C4-2B (cell line): ENCODE results near the gene MCM9.

Experiments
- ZFX ChIP-seq: fragments of 450-650 bp; IDR thresholded peaks from 2 replicates; pipeline ENCODE4 v1.6.1; 2017
- TF ChIP-seq, protein P1 (sequence below): fragments of 450-650 bp; conservative IDR thresholded peaks from 2 replicates; pipeline ENCODE4 v1.5.1; 2017; ENCODE audit warnings: mild to moderate bottlenecking

DNA sequence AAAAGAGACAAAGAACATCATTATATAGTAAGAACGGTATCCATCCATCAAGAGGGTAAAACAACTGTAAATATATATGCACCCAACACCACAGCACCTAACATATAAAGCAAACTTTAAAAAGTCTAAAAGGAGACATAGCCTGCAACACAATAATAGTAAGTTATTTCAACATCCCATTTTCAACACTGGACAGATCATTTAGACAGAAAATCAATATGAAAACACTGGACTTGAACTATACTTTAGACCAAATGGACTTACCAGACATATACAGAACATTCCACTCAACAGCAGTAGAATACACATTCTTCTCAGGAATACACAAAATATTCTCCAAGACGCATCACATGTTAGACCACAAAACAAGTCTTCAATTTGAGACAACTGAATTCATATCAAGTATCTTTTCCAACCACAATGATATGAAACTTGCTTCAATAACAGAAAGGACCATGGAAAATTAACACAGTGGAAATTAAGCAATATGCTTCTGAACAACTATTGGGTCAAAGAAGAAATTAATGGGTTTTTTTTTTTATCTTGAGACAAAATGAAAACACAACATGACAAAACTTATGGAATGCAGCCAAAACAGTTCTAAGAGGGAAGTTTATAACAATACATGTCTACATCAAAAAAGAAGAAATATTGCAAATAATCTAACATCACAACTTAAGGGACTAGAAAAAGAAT, 64.9 kb downstream of the MCM9 start:
- TF ChIP-seq, protein P1, sequence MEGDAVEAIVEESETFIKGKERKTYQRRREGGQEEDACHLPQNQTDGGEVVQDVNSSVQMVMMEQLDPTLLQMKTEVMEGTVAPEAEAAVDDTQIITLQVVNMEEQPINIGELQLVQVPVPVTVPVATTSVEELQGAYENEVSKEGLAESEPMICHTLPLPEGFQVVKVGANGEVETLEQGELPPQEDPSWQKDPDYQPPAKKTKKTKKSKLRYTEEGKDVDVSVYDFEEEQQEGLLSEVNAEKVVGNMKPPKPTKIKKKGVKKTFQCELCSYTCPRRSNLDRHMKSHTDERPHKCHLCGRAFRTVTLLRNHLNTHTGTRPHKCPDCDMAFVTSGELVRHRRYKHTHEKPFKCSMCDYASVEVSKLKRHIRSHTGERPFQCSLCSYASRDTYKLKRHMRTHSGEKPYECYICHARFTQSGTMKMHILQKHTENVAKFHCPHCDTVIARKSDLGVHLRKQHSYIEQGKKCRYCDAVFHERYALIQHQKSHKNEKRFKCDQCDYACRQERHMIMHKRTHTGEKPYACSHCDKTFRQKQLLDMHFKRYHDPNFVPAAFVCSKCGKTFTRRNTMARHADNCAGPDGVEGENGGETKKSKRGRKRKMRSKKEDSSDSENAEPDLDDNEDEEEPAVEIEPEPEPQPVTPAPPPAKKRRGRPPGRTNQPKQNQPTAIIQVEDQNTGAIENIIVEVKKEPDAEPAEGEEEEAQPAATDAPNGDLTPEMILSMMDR: no peak
- no peak for TF ChIP-seq ZFX
